ENCODE results near the gene TECTA. TPM values are rescaled to one million over a fixed set of nuclear protein-coding genes. Genes with fewer than 3 reads are reported as not detected.
"Not testable (repeated sequence)": the region's sequence is repeated elsewhere in the genome, so short reads cannot be mapped to it uniquely, and the experiment has no call there.

TECTA gene
- polyA plus RNA-seq, 3 donors: 0.45 TPM; not detected in 2

DNA sequence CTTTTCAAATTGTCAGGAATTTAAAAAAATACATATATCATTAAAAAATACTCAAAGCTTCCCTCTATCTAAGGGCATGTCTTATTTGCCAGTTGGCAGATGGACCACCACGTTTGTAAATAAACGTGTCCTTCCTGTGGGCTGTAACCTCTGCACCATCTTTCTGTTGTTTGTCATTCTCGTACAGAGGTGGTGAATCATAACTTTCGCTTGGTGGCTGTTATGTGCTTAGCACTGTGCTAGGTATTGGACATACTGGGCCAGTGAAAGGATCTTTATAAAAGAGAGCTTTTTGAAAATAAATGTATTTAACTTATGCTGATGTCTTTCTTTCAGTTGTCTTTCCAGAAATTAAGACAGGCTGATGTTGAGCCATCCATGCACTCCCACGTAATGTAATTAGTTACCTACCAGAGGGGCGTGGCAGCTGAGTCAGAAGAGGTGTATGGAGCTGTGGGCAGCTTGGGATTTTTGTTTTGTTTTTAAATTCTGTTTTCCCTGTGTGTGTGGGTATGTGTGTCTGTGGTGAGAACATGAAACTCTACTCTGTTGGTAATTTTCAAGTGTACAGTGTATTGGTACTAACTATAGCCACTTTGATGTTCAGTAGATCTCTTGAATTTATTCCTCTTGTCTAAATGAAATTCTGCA, 62.7 kb downstream of the TECTA start:
- Histone ChIP-seq H3K4me3 (replicated peaks in 1 of 3; ENCODE audit: low read depth in 2 of 3, low read length in 3 of 3) (no peak overlapping the region), H3K27me3 (ENCODE audit: control insufficient read depth in 2 of 2, insufficient read depth in 2 of 2, low read length in 2 of 2) (no peaks in the 10 kb centered on the region), H3K79me2 (ENCODE audit: insufficient read depth, low read length) (no peaks in the 10 kb centered on the region), H2AFZ (ENCODE audit: insufficient read depth, low read depth, low read length, poor library complexity, severe bottlenecking) (no peak overlapping the region), H3K9ac (ENCODE audit: insufficient read depth, low read length, poor library complexity, severe bottlenecking) (no peak overlapping the region), H3K4me2 (replicated peaks; ENCODE audit: extremely low read depth, low read length, poor library complexity, severe bottlenecking) (no peak overlapping the region), H4K20me1 (ENCODE audit: insufficient read depth, low read length) (no peaks in the 10 kb centered on the region), H3K27ac (ENCODE audit: low read depth in 1 of 2, low read length in 2 of 2) (no peak overlapping the region), H3K36me3 (replicated peaks in 1 of 2; ENCODE audit: control insufficient read depth in 1 of 2, insufficient read depth in 2 of 2, low read length in 2 of 2) (no peaks in the 10 kb centered on the region), H3K9me3 (replicated peaks in 1 of 2; ENCODE audit: control insufficient read depth in 1 of 2, insufficient read depth in 1 of 2, low read length in 2 of 2) (no peaks in the 10 kb centered on the region), H3K4me1 (ENCODE audit: control insufficient read depth in 1 of 2, insufficient read depth in 2 of 2, low read length in 2 of 2) (no peaks in the 10 kb centered on the region)
- peaks cover 0 to 2% (median 0%) of the 10 kb centered on the region in 7 donors for H3K9me3 Mint-ChIP-seq
- no peak overlapping the region for H3K4me3 Mint-ChIP-seq
- H3K36me3 Mint-ChIP-seq: no peaks in the 10 kb centered on the region
- DNase-seq: no peak
- H3K4me1 Mint-ChIP-seq: no peaks in the 10 kb centered on the region
- H3K27ac Mint-ChIP-seq: no peak overlapping the region
- intact Hi-C loops (cut with micrococcal nuclease): no loop called here
- TF ChIP-seq, protein P1, sequence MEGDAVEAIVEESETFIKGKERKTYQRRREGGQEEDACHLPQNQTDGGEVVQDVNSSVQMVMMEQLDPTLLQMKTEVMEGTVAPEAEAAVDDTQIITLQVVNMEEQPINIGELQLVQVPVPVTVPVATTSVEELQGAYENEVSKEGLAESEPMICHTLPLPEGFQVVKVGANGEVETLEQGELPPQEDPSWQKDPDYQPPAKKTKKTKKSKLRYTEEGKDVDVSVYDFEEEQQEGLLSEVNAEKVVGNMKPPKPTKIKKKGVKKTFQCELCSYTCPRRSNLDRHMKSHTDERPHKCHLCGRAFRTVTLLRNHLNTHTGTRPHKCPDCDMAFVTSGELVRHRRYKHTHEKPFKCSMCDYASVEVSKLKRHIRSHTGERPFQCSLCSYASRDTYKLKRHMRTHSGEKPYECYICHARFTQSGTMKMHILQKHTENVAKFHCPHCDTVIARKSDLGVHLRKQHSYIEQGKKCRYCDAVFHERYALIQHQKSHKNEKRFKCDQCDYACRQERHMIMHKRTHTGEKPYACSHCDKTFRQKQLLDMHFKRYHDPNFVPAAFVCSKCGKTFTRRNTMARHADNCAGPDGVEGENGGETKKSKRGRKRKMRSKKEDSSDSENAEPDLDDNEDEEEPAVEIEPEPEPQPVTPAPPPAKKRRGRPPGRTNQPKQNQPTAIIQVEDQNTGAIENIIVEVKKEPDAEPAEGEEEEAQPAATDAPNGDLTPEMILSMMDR (IDR thresholded peaks at IDR 0.05): no peak
- 94% methylated on average over 6 of the region's 6 CpGs for whole genome bisulfite sequencing (ENCODE audit: insufficient coverage)
- H3K27me3 Mint-ChIP-seq (ENCODE audit: low read depth in 3 of 3): peaks cover 0 to 8% (median 4%) of the 10 kb centered on the region in 3 donors

DNA sequence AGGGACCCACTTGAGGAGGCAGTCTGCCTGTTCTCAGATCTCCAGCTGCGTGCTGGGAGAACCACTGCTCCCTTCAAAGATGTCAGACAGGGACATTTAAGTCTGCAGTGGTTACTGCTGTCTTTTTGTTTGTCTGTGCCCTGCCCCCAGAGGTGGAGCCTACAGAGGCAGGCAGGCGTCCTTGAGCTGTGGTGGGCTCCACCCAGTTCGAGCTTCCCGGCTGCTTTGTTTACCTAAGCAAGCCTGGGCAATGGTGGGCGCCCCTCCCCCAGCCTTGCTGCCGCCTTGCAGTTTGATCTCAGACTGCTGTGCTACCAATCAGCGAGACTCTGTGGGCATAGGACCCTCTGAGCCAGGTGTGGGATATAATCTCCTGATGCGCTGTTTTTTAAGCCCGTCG, 76.6 kb downstream of the TECTA start:
- H3K9me3 Mint-ChIP-seq: peaks cover 27 to 45% (median 34%) of the 10 kb centered on the region in 7 donors
- intact Hi-C loops (cut with micrococcal nuclease); H3K27ac Mint-ChIP-seq; H3K4me3 Mint-ChIP-seq; H4K20me1 ChIP-seq (ENCODE audit: insufficient read depth, low read length); H2AFZ ChIP-seq (ENCODE audit: insufficient read depth, low read depth, low read length, poor library complexity, severe bottlenecking); H3K27me3 Mint-ChIP-seq (ENCODE audit: low read depth in 3 of 3); H3K4me2 ChIP-seq (replicated peaks; ENCODE audit: extremely low read depth, low read length, poor library complexity, severe bottlenecking); H3K4me1 Mint-ChIP-seq; H3K27me3 ChIP-seq (ENCODE audit: control insufficient read depth in 2 of 2, insufficient read depth in 2 of 2, low read length in 2 of 2); H3K9ac ChIP-seq (ENCODE audit: insufficient read depth, low read length, poor library complexity, severe bottlenecking); H3K4me1 ChIP-seq (ENCODE audit: control insufficient read depth in 1 of 2, insufficient read depth in 2 of 2, low read length in 2 of 2); H3K36me3 ChIP-seq (replicated peaks in 1 of 2; ENCODE audit: control insufficient read depth in 1 of 2, insufficient read depth in 2 of 2, low read length in 2 of 2); H3K27ac ChIP-seq (ENCODE audit: low read depth in 1 of 2, low read length in 2 of 2); H3K4me3 ChIP-seq (replicated peaks in 1 of 3; ENCODE audit: low read depth in 2 of 3, low read length in 3 of 3); H3K79me2 ChIP-seq (ENCODE audit: insufficient read depth, low read length); DNase-seq; H3K36me3 Mint-ChIP-seq: not testable (repeated sequence)
- WGBS (ENCODE audit: insufficient coverage): 93% methylated on average over 2 of the region's 10 CpGs
- H3K9me3 ChIP-seq (replicated peaks in 1 of 2; ENCODE audit: control insufficient read depth in 1 of 2, insufficient read depth in 1 of 2, low read length in 2 of 2): peaks cover 17 to 18% of the 10 kb centered on the region in 2 donors

Measured in CD14-positive monocyte (primary cell).